Stimulated activated CD4-positive, alpha-beta T cell treated with anti-CD3 and anti-CD28 coated beads, Interleukin-2, amount 100 ng/mL, for 24 hours (primary cell): ENCODE measurements around the gene ARL15.

Experiments
- DNase-seq, 2 donors: peaks; one replicate each; pipeline ENCODE4 v3.0.0-alpha.2; 2020

The ARL15 gene

GRCh38 chr5:54195701-54196100, 114.7 kb downstream of the ARL15 start:
- no peak for DNase-seq

GRCh38 chr5:54194318-54194717, 116.1 kb downstream of the ARL15 start:
- DNase-seq, result no peak

GRCh38 chr5:54187694-54188093, 122.7 kb downstream of the ARL15 start:
- DNase-seq, result no peak

- DNase-seq, result no peak
Measured at GRCh38 chr5:54186912-54187445, 123.4 kb downstream of the ARL15 start.

DNA sequence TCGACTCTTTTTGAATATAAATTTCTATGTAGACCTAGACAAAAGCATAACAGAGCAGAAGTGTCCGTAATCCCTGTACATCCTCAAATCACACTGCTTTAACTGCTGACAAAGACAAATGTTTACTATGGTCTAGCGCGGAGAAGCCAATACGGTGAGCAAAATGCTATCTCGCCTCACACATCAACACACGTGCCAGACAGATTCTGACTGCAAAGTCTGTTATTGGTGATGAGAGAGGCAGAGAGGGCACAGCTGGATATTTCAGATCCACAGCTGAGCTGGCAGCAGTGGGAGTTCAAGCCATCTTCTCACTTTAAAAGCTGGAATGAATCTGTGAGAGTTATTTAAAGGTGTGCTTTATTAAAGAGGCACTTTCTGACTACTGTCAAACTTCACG, 124.3 kb downstream of the ARL15 start:
- DNase-seq, result no peak

DNA sequence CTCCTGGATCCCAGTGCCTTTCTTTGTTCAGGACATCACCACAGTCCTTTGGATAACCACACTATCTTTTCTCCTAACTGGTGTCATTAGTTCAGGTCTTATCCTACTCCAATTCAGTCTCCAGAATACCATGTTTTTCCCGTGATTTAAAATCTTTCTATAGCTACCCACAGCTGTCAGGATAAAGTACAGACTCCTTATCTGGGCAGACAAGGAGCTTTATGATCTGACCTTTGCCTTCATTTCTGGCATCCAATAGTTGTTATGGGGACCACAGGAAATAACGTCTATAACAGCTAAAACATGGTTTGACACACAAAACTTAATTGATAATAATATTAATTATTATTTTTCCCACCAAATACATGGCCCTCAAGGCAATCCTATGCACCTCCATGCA, 125.6 kb downstream of the ARL15 start:
- DNase-seq, result no peak

GRCh38 chr5:54180630-54181031, 129.7 kb downstream of the ARL15 start:
- no peak for DNase-seq

DNA sequence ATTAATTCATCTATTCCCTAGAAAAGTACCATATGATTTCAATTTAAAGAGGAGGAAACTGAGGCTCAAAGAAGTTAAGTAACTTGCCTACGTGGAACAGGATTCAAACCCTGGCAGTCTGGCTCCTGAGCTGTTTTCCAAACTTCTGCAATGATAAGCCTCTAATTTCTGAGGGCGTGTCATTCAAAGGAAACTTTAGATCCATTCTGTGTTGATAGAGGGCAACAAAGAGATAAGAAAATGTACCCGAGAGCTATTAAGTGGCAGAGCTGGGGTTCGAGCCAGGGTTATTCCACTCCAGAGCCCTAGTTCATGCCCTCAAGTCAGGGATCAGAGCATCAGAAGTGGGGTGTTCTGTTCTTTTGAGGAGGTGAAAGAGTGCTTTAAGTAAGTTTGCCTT, 131.4 kb downstream of the ARL15 start:
- no peak for DNase-seq

GRCh38 chr5:54178207-54178606, 132.2 kb downstream of the ARL15 start:
- no peak for DNase-seq

DNA sequence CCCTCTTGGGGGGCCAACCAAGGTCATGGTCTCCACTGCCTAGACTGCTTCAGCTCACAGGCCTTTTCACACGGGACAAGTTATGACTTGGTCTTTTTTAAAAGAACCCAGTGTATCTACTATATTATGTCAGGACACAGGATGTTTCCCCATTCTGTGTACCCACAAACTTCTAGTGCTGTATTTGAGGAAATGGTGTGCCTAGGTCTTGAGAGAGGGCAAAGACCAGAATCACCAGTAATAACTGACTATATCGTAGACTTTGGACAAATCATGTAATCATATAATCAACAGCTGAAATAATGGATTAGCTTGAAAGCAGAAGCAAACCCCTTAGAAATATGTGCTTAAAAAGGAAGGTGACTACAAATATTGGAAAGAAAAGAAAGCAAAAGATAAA, 133.3 kb downstream of the ARL15 start:
- DNase-seq, result no peak

DNA sequence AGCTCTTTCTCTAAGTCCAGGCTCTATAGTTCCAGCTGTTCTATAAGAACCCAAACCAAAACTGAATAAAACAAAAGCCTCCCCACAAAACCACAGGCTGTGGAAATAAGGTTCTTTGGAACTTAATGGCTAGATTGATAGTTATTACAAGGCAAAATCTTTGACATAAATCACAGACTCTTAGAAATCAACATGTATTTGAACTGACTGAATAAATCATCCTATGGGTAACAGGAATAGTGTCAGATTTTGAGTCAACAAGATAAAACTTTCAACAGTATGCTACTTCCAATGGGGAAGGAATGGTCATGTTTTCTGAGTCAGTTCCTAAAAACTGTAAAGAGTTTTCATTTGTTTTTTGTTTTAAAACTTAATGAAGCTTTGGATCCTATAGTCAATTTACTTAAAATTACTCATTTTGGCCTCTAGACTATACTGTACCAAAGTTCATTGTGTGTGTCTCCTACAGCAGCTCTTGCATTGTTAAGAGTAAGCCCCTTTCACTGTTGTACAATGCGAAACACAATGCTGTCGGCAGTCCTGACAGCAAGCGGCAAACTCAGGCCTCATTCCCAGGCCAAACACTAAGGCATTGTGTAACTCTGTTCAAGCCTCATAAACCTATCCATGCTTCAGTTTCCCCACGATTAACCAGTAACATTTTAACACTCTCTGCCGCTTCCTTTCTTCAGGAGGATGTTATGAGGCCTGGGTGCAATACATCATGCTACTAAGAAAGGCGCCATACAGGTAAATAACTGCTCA, 134.1 kb downstream of the ARL15 start:
- DNase-seq, result no peak

- DNase-seq, result no peak
Measured at GRCh38 chr5:54173251-54173650, 137.1 kb downstream of the ARL15 start.

DNA sequence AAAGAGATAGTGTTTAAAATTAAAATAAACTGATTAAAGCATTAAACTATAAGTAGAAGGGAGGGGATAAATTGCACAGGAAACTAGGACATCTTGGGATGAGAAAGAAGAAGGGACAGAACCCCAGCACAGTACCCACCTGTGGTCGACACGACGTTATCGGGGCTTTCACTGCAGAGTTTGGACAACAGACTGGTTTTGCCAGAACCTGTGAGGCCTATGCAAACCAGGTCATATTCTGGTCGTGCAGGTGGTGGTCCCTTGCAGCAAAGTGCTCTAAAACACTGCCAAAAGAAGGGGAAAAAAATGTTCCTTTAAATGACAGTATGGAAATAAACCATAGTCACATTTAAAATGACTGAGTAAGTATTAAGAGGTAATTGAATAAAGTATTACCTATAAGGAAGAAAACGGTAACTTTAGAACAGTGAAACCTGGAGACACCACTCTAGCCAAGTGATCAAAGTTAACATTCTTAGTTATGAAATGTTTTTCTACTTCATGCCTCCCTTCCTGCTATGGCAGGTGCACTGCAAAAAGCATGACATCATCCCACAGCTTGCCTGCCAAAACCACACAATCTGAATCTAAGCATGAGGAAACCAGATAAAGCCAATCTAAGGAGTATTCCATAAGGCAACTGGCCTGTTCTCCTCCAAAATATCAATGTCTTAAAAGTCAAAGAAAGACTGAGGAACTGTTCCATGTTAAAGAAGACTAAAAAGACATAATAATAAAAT, 138.6 kb downstream of the ARL15 start:
- no peak for DNase-seq

DNA sequence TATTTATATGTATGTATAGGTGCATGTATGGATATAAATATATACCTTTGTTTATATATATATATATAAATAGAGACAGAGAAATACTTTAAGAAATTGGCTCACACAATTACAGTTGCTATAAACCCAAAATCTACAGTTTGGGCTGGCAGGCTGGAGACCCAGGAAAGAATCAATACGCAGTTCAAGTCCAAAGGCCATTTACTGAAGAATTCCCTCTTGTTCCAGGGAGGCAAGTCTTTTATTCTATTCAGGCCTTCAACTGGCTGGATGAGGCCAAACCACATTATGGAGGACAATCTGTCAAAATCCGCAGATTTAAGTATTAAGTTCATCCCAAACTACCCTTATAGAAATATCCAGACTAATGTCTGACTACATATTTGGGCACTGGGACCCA, 144.7 kb downstream of the ARL15 start:
- no peak for DNase-seq

DNA sequence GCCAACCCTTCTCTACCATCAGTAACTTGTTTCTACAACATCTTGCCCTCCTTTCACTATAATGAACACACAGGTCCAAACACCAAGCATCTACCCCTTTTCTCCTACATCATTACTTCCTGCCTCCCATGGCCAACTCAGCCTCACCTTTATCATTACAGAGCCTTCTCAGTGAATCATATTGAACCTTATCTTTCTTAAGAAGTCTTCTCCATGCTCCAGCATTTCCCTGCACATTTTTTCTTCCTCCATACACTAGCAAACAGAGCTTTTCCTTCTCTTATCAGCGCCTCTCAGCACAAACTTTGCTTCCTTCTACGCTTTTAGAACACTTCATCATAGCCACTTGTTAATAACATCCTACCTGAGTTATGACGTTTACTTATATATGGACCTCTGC, 148.2 kb downstream of the ARL15 start:
- no peak for DNase-seq

- no peak for DNase-seq
Measured at GRCh38 chr5:54160329-54160728, 150.0 kb downstream of the ARL15 start.

GRCh38 chr5:54159893-54160195, 150.5 kb downstream of the ARL15 start:
- no peak for DNase-seq

- no peak for DNase-seq
Measured at GRCh38 chr5:54159153-54159892, 151.1 kb downstream of the ARL15 start.

DNA sequence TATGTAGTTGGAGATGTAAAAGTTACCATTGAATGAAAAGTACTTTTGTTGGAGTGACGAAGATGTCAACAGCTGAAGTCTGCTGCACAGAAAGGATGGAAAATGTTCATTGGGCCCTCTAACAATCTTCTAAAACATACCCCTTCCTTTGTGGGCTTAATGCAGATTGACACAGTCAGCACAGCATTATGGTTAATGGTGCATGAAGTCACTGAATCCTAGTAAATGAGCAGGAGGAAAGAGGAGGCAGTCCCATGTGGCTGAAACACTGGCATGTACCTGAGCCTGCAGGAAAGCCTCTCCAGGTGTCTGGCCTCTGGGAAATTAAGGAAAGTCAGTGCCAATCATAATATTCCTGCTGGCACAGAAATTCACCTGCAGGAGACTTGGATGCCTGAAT, 153.8 kb downstream of the ARL15 start:
- no peak for DNase-seq

DNA sequence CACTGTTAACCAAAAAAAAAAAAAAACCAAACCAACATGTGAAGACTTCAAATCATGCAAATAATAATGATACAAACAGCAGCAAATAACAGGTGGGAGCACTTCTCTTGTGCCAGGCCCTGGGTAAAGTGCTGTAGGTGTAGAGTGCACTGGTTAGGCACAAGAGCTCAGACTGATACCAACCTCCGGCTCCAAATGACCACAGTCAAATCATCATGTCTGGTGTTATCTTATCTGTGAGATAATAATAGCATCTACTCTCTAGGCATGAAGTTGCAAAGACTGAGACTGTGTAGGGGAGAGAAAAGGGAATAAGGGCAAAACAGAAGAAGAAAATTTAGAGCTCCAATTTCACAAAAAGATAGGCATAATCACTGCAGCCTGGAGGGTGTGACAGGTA, 159.5 kb downstream of the ARL15 start:
- DNase-seq, result no peak

GRCh38 chr5:54148858-54149257, 161.5 kb downstream of the ARL15 start:
- DNase-seq, result no peak

- no peak for DNase-seq
Measured at GRCh38 chr5:54148067-54148845, 162.1 kb downstream of the ARL15 start.

DNA sequence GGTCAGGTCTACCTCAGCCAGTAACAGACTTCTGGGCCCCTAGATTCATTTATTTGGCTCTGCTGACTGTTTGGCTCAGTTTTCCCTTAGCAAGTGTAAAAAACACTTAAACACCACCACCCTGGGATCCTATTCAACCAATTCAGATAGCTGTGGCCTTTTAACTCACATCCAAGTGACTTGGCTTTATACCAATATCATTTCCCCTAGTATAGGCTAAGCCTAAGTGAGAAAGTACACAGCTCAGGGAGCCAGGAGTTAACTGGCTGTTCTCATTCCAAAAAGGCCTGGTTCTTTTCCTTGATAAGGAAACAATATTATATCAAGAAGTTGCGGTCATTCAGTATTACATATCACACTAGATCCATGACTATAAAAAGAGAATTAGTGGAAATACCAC, 163.5 kb downstream of the ARL15 start:
- no peak for DNase-seq
